Large intestine (tissue), 12 donors: ENCODE data around the gene PHKA2. TPM values are rescaled to one million over a fixed set of nuclear protein-coding genes. Genes with fewer than 3 reads are reported as not detected.
"Not testable (repeated sequence)": the region's sequence is repeated elsewhere in the genome, so short reads cannot be mapped to it uniquely, and the experiment has no call there.

Experiments
- DNase-seq, 2 donors: peaks; one replicate each; pipeline versions ENCODE4 v3.0.0 to v3.0.0-alpha.2; 2013
- H3K27ac ChIP-seq: one replicate; pipeline ENCODE4 v1.5.1; 2013; ENCODE audit warnings: low read length
- H3K27me3 ChIP-seq: 2 replicates; pipeline ENCODE4 v1.6.1; 2013; ENCODE audit warnings: low read length; ENCODE audit not compliant: control insufficient read depth, insufficient read depth
- H3K36me3 ChIP-seq: 2 replicates; pipeline ENCODE4 v1.6.1; 2013; ENCODE audit warnings: low read length; ENCODE audit not compliant: control insufficient read depth, insufficient read depth
- H3K4me1 ChIP-seq: one replicate; pipeline ENCODE4 v1.6.1; 2013; ENCODE audit warnings: low read length; ENCODE audit not compliant: control insufficient read depth, insufficient read depth
- H3K4me3 ChIP-seq: one replicate; pipeline ENCODE4 v1.5.1; 2013; ENCODE audit warnings: low read length
- H3K9me3 ChIP-seq: one replicate; pipeline ENCODE4 v1.6.1; 2013; ENCODE audit warnings: mild to moderate bottlenecking, low read depth, low read length, moderate library complexity; ENCODE audit not compliant: control insufficient read depth
- WGBS: methylation state at CpG from one replicate; pipeline ENCODE4 v1.1.5; 2013; ENCODE audit warnings: low lambda C conversion rate; ENCODE audit not compliant: insufficient coverage; 5-methylcytosine and 5-hydroxymethylcytosine counted together
- long read RNA-seq, 11 donors: transcript quantifications; one replicate each; lab custom pipeline, GENCODE V29; 2026
- polyA plus RNA-seq: library from polyadenylated mRNA; unstranded; fragments of 120-200 nt; gene quantifications from one replicate; pipeline ENCODE4 v1.2.1, GENCODE V29; 2013

The PHKA2 gene
- polyA plus RNA-seq, result 65.0 TPM
- long read RNA-seq, donor 1, partial matches to known transcripts, result 0 of 2 reads
- long read RNA-seq, donor 1, other reads (novel, unspliced or antisense), result 0 of 2 reads
- long read RNA-seq, donor 2, full-length matches to known transcripts, result 10 of 10 reads
- long read RNA-seq, donor 2, partial matches to known transcripts, result 0 of 10 reads
- long read RNA-seq, donor 2, other reads (novel, unspliced or antisense), result 0 of 10 reads
- long read RNA-seq, donor 3, full-length matches to known transcripts, result 5 of 5 reads
- long read RNA-seq, donor 3, partial matches to known transcripts, result 0 of 5 reads
- long read RNA-seq, donor 3, other reads (novel, unspliced or antisense), result 0 of 5 reads
- long read RNA-seq, donor 4, result 0 reads
- long read RNA-seq, donor 5, full-length matches to known transcripts, result 5 of 5 reads
- long read RNA-seq, donor 5, partial matches to known transcripts, result 0 of 5 reads
- long read RNA-seq, donor 5, other reads (novel, unspliced or antisense), result 0 of 5 reads
- long read RNA-seq, donor 6, partial matches to known transcripts, result 0 of 5 reads
- long read RNA-seq, donor 6, other reads (novel, unspliced or antisense), result 0 of 5 reads
- long read RNA-seq, donor 7, partial matches to known transcripts, result 0 of 5 reads
- long read RNA-seq, donor 7, other reads (novel, unspliced or antisense), result 0 of 5 reads
- long read RNA-seq, donor 8, full-length matches to known transcripts, result 11 of 11 reads
- long read RNA-seq, donor 8, partial matches to known transcripts, result 0 of 11 reads
- long read RNA-seq, donor 8, other reads (novel, unspliced or antisense), result 0 of 11 reads
- long read RNA-seq, donor 9, partial matches to known transcripts, result 0 of 7 reads
- long read RNA-seq, donor 9, other reads (novel, unspliced or antisense), result 0 of 7 reads
- long read RNA-seq, donor 10, transcript PHKA2-203 (4 exons, 1,945 nt), result major isoform, 7 of 11 reads
- long read RNA-seq, donor 10, partial matches to known transcripts, result 0 of 11 reads
- long read RNA-seq, donor 10, other reads (novel, unspliced or antisense), result 0 of 11 reads
- long read RNA-seq, donor 11, partial matches to known transcripts, result 0 of 5 reads
- long read RNA-seq, donor 11, other reads (novel, unspliced or antisense), result 0 of 5 reads

- Histone ChIP-seq H3K4me3 (peak within 1 kb of the TSS; percentile 86), H3K9me3 (no peaks in the 10 kb centered on the region), H3K27me3 (no peaks in the 10 kb centered on the region), H3K4me1 (peaks cover 7% of the 10 kb centered on the region), H3K36me3 (no peaks in the 10 kb centered on the region), H3K27ac (peak within 1 kb of the TSS; percentile 92)
- peak in 1 of 2 donors; percentile 73 for DNase-seq
- no CpG with 5 or more reads among the region's 64 CpGs for WGBS
These were observed at the start of gene PHKA2 for GRCh38 chrX:18983666-18984380. Gene PHKA2 (minus strand): TSS chrX:18984114. CDS start chrX:18983932, 182 bp downstream.

GRCh38 chrX:19030805-19031204 is 46.9 kb upstream of the PHKA2 start:
- Histone ChIP-seq H3K4me3 (no peak overlapping the region), H3K27me3 (no peaks in the 10 kb centered on the region), H3K27ac (no peak overlapping the region), H3K4me1 (no peaks in the 10 kb centered on the region), H3K36me3 (no peaks in the 10 kb centered on the region), H3K9me3 (no peaks in the 10 kb centered on the region)
- no CpG with 5 or more reads among the region's 3 CpGs for WGBS
- DNase-seq, result no peak

- Histone ChIP-seq H3K27me3 (no peaks in the 10 kb centered on the region), H3K4me3 (no peak overlapping the region), H3K27ac (no peak overlapping the region), H3K4me1 (no peaks in the 10 kb centered on the region), H3K9me3 (no peaks in the 10 kb centered on the region), H3K36me3 (no peaks in the 10 kb centered on the region)
- no CpG with 5 or more reads among the region's 6 CpGs for WGBS
- DNase-seq, result no peak
These were observed 44.6 kb upstream of the PHKA2 start for GRCh38 chrX:19028560-19028959.

GRCh38 chrX:19024366-19024765 is 40.5 kb upstream of the PHKA2 start:
- H3K9me3 ChIP-seq, result no peaks in the 10 kb centered on the region
- no peaks in the 10 kb centered on the region for H3K27me3 ChIP-seq
- H3K4me3 ChIP-seq, result no peak overlapping the region
- no peak overlapping the region for H3K27ac ChIP-seq
- H3K4me1 ChIP-seq, result no peaks in the 10 kb centered on the region
- no CpG with 5 or more reads among the region's 4 CpGs for WGBS
- H3K36me3 ChIP-seq, result no peaks in the 10 kb centered on the region
- DNase-seq, result no peak

GRCh38 chrX:19019996-19020395 is 36.1 kb upstream of the PHKA2 start:
- no peak overlapping the region for H3K4me3 ChIP-seq
- no peaks in the 10 kb centered on the region for H3K36me3 ChIP-seq
- DNase-seq, result no peak
- no peaks in the 10 kb centered on the region for H3K27me3 ChIP-seq
- WGBS, result no CpG with 5 or more reads among the region's 2 CpGs
- no peak overlapping the region for H3K27ac ChIP-seq
- no peaks in the 10 kb centered on the region for H3K9me3 ChIP-seq
- no peaks in the 10 kb centered on the region for H3K4me1 ChIP-seq

- no peak for DNase-seq
- no peak overlapping the region for H3K27ac ChIP-seq
- H3K36me3 ChIP-seq, result no peaks in the 10 kb centered on the region
- no peak overlapping the region for H3K4me3 ChIP-seq
- no CpG with 5 or more reads among the region's 3 CpGs for WGBS
- no peaks in the 10 kb centered on the region for H3K4me1 ChIP-seq
- H3K9me3 ChIP-seq, result no peaks in the 10 kb centered on the region
- no peaks in the 10 kb centered on the region for H3K27me3 ChIP-seq
These were observed 33.4 kb upstream of the PHKA2 start for GRCh38 chrX:19017271-19017670.

- no CpG with 5 or more reads among the region's 8 CpGs for WGBS
- not testable (repeated sequence) for H3K27ac ChIP-seq, DNase-seq, H3K9me3 ChIP-seq, H3K27me3 ChIP-seq, H3K4me3 ChIP-seq, H3K36me3 ChIP-seq, H3K4me1 ChIP-seq
These were observed 32.7 kb upstream of the PHKA2 start for GRCh38 chrX:19016614-19017013.

- Histone ChIP-seq H3K9me3 (no peaks in the 10 kb centered on the region), H3K27me3 (no peaks in the 10 kb centered on the region), H3K27ac (no peak overlapping the region), H3K4me3 (no peak overlapping the region), H3K36me3 (no peaks in the 10 kb centered on the region), H3K4me1 (no peaks in the 10 kb centered on the region)
- DNase-seq, result no peak
- 100% methylated on average over 2 of the region's 4 CpGs for WGBS
These were observed 24.0 kb upstream of the PHKA2 start for GRCh38 chrX:19007868-19008267.

- no CpG with 5 or more reads among the region's 7 CpGs for WGBS
These were observed 23.1 kb upstream of the PHKA2 start for GRCh38 chrX:19007011-19007410.

GRCh38 chrX:19005909-19006308 is 22.0 kb upstream of the PHKA2 start:
- H3K27ac ChIP-seq, result no peak overlapping the region
- no peaks in the 10 kb centered on the region for H3K27me3 ChIP-seq
- no peaks in the 10 kb centered on the region for H3K4me1 ChIP-seq
- no peaks in the 10 kb centered on the region for H3K36me3 ChIP-seq
- H3K9me3 ChIP-seq, result no peaks in the 10 kb centered on the region
- H3K4me3 ChIP-seq, result no peak overlapping the region
- no peak for DNase-seq
- WGBS, result no CpG with 5 or more reads among the region's 4 CpGs

More at GRCh38 chrX:19007011-19007410, 23.1 kb upstream of the PHKA2 start:
- no peaks in the 10 kb centered on the region for H3K27me3 ChIP-seq
- no peaks in the 10 kb centered on the region for H3K4me1 ChIP-seq
- no peak overlapping the region for H3K4me3 ChIP-seq
- no peak for DNase-seq
- no peak overlapping the region for H3K27ac ChIP-seq
- H3K9me3 ChIP-seq, result no peaks in the 10 kb centered on the region
- H3K36me3 ChIP-seq, result no peaks in the 10 kb centered on the region
